Stimulated activated CD8-positive, alpha-beta memory T cell treated with anti-CD3 and anti-CD28 coated beads, Interleukin-2, amount 100 ng/mL, for 1 hour (primary cell): ENCODE measurements around the gene GOLGA6B.
"Not testable (repeated sequence)": the region's sequence is repeated elsewhere in the genome, so short reads cannot be mapped to it uniquely, and the experiment has no call there.

Source experiments
- DNase-seq, 2 donors: peaks; one replicate each; pipeline ENCODE4 v3.0.0-alpha.2; 2020; ENCODE audit warnings: low read depth in 2 of 2

The GOLGA6B gene

DNA sequence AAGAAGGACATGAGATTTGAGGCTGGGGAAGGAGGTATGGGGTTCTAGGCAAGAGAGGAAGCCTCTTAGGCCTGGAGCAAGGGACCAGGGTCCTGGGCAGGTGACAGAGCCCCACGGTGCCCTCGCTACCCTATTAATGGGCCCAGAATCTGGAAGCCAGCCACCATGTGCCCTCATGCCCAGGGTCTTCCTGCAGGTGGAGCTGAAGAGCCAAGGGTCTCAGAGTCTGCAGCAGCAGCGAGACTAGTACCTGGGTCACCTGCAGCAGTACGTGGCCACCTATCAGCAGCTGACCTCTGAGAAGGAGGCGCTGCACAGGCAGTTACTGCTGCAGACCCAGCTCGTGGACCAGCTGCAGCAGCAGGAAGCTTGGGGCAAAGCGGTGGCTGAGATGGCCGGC, 9.4 kb downstream of the GOLGA6B start:
- DNase-seq: not testable (repeated sequence)

GRCh38 chr15:72665706-72666105, 11.2 kb downstream of the GOLGA6B start:
- DNase-seq: not testable (repeated sequence)

GRCh38 chr15:72669803-72670202, 15.3 kb downstream of the GOLGA6B start:
- DNase-seq: not testable (repeated sequence)

DNA sequence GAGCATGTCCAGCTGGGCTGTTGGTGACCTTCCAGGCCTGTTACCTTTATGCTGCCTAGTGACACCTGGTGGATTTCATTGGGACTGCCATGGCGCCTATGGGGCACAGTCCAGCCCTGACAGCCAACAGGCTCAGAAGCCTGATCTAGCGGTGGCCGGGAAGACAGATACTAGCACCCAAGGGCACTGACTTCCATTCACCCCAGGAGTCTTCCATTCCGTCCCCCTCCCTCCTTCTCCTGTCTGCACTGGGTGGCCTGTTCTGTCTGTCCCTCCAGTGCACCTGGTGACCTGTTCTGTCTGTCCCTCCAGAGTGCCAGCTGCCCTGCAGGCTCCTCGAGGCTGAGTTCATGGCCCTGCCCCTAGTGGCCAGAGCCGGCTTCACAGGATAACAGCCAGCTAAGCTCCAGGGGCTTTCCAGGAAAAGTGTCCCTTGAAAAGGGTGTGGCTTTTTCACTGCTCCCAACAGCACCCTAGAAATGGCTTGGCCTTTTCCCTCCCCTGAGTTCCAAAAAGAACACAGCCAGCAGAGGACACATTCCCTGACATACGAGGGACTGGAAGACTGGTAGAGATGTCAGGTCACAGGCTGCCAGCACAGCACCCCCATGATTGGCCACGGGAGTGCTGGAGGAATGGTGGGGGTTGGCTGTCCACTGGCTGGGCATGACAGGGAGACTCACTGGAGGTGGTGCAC, 16.3 kb downstream of the GOLGA6B start:
- peak in 1 of 2 donors; percentile 42 for DNase-seq

- no peak for DNase-seq
Measured at GRCh38 chr15:72671525-72671924, 17.0 kb downstream of the GOLGA6B start.

DNA sequence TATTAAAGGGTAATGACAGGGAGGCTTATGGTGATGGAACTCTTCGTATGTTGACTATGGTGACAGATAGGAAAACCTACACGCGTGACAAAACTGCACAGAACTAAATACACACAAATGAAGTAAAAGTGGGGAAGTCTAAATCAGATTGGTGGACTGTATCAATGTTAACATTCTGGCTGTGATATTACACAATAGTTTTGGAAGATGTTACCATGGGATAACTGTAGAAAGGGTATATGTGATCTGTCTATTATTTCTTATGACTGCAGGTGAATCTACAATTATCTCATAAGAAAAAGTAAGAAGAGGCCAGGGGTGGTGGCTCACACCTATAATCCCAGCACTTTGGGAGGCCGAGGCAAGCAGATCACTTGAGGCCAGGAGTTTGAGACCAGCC, 22.3 kb downstream of the GOLGA6B start:
- no peak for DNase-seq

DNA sequence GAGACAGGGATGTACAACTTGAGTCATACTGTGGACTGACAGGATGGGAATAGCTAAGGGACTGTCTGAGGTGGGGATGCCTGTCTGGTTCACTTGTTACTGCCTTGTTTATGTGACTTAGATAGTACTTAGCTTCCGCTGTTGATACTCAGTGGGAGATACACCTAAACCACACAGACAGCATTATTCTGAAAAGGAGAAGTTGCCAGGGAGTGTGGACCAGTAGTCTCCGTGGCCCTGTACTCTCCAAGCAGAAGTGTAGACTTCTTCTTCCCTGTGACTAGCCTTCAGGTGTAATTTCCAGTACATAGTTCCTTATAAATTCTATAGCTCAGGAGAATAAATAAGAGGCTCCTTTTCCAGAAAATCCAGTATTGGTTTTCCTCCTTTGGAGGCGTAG, 26.4 kb downstream of the GOLGA6B start:
- DNase-seq: no peak

DNA sequence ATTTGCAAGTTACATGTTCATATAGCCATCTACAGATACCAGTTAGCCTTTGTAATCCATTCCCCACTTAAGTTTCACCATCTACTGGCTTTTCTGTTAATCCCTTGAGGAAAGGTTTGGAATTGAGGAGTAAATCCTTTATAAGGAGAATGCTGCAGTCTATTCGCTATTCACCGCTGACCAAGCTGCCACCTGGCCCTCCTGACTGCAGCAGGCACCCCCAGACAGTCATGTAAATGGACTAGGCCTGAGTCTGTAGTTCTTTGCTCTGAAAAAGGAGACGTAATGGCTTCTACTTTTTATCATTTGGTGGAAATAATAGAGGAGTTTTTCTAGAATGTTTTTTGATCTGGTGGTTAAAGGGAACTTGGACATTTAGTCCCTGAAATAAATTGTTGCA, 28.3 kb downstream of the GOLGA6B start:
- DNase-seq: no peak

GRCh38 chr15:72685301-72685924, 30.9 kb downstream of the GOLGA6B start:
- DNase-seq: no peak

- peak; percentile 70 to 81 for DNase-seq
Measured at GRCh38 chr15:72685925-72686794, 31.7 kb downstream of the GOLGA6B start, which contains the start of the genes BBS4 and HIGD2B. BBS4 (plus strand) TSS chr15:72686207; CDS start chr15:72686228, 21 bp downstream. HIGD2B (minus strand) TSS chr15:72686182; CDS start chr15:72676374, 9,808 bp downstream.

GRCh38 chr15:72688697-72689096, 34.2 kb downstream of the GOLGA6B start:
- DNase-seq: no peak

- no peak for DNase-seq
Measured at GRCh38 chr15:72690938-72691337, 36.4 kb downstream of the GOLGA6B start.

- no peak for DNase-seq
Measured at GRCh38 chr15:72698938-72699337, 44.4 kb downstream of the GOLGA6B start.

DNA sequence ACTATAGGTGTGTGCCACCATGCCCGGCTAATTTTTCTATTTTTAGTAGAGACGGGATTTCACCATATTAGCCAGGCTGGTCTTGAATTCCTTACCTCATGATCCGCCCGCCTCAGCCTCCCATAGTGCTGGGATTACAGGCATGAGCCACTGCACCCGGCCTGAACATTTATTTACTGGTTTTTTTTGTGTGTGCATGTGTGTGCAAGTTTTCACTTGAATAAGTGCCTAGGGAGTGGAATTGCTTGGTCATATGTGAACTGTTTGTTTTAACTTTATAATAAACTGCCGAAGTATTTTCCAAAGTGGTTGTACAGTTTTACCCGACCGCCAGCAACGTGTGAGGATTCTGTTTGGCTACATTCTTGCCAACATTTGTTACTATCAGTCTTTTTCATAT, 45.6 kb downstream of the GOLGA6B start:
- no peak for DNase-seq

DNA sequence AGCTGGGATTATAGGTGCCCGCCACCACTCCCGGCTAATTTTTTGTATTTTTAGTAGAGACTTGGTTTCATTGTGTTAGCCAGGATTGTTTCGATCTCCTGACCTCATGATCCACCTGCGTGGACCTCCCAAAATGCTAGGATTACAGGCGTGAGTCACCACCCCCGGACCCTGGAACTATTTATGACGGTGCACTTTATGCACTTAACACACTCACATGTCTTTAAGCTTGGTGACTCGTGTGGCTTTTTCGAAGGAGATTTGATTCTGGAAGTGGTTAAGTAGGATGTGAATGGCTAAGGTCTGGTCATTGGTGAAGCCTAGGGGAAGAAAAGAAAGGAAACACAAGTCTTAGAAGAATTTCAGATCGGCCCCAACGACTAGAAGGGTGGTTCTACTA, 51.8 kb downstream of the GOLGA6B start:
- DNase-seq: no peak

DNA sequence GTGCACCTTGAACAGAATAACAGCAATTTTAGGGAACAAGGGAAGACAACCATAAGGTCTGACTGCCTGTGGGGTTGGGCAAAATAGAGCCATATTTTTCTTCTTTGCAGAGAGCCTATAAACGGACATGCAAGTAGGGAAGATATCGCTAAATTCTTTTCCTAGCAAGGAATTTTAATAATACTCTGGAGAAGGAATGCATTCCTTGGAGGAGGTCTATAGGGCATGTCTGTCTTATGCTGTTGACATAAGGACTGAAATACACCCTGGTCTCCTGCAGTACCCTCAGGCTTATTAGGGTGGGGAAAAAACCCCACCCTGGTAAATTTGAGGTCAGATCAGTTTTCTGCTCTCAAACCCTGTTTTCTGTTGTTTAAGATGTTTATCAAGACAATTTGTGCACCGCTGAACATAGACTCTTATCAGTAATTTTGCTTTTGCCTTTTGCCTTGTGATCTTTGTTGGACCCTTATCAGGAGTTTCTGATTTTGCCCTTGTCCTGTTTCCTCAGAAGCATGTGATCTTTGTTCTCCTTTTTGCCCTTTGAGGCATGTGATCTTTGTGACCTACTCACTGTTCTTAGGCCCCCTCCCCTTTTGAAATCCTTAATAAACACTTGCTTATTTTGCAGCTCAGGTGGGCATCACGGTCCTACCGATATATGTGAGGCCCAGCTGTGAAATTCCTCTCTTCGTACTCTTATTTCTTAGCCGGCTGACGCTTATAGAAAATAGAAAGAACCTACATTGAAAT, 54.2 kb downstream of the GOLGA6B start:
- DNase-seq: not testable (repeated sequence)
